ENCODE data around the gene ARTN.

The ARTN gene

DNA sequence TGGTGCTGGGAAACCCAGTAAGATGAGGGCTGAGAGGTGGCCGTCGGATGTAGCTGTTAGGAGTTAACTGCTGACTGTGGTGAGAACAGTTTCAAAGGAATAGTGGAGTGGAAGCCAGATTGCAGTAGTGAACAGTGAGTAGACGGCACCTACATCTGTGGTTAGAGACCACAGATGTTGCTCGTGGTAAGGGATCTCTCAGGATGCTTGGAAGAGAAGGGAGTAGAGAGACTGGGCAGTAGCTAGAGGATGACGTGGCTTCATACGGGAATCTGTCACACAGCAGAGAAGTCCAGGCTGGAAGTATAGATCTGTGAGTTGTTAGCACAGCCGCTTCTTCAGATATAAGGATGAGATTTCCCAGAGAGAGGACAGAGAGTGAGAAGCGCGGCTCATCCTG is 7.8 kb upstream of the ARTN start:
- no peak for DNase-seq

- DNase-seq = no peak
These were observed 3.2 kb upstream of the ARTN start for GRCh38 chr1:43930168-43930948.

- no peak for DNase-seq
These were observed 2.7 kb upstream of the ARTN start for GRCh38 chr1:43930949-43931275.

- no peak for DNase-seq
These were observed 1.6 kb upstream of the ARTN start for GRCh38 chr1:43931711-43932660.

- DNase-seq = peak; percentile 62
These were observed 715 bp upstream of the ARTN start for GRCh38 chr1:43932786-43933385.

DNA sequence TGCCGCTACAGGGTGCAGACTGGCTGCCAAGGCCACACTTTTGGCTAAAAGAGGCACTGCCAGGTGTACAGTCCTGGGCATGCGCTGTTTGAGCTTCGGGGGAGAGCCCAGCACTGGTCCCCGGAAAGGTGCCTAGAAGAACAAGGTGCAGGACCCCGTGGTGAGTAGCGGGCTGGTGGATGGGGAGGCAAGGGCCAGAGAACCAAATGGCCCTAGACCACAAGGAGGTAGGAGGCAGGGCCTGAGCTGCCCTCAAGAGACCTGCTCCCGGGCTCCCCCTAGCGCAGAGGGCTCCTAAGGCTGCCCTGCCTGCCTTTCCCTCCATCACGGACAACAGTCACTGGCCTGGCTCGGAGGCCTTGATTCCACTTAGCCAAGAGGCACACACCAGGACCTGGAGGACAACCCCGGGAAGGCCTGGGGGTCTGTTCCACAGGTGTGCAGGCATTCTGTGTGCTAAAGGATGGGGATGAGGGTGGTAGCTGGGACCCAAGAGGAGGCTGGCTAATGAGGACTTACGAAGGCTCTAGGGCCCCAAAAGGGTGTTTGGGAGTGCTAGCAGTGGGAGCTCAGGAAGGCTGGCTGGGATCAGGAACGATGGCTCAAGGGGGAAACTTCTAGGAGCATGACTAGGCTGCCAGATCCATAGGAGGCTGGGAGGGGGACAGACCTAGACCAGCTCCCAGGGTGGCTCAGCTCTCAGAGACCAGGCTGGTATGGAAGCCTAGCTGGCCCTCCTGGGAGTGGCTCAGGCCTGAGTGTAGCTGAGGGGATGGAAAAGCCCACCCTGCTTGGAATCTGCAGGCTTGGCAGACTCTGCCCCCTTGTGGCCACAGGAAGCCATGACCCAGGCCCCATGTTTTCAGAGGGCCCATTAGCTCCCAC is 742 bp downstream of the ARTN start:
- DNase-seq = peak; percentile 66

DNA sequence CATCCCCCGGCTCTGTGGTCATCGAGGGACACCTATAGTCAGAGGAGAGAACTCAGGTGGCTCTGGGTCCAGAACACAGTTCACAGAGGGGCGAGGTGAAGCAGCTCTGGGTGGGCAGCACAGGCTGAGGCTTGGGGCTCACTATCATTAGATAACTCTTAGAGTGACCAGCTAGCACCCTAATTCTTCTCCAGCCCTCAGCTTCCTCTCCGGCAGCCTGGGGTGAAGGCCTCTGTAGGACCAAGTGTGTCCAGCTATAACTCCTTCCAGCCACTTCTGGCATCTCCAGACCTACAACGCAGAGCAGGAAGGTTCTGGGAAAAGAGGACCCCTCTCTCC is 1.4 kb downstream of the ARTN start:
- no peak for DNase-seq

GRCh38 chr1:43935711-43936427 is 2.3 kb downstream of the ARTN start:
- DNase-seq = peak; percentile 87

- DNase-seq = peak; percentile 67
These were observed 3.0 kb downstream of the ARTN start for GRCh38 chr1:43936431-43937151.

GRCh38 chr1:43937179-43937865 is 3.7 kb downstream of the ARTN start:
- no peak for DNase-seq

GRCh38 chr1:43938383-43938782 is 4.8 kb downstream of the ARTN start:
- no peak for DNase-seq

- no peak for DNase-seq
These were observed 5.4 kb downstream of the ARTN start for GRCh38 chr1:43938892-43939587.

DNA sequence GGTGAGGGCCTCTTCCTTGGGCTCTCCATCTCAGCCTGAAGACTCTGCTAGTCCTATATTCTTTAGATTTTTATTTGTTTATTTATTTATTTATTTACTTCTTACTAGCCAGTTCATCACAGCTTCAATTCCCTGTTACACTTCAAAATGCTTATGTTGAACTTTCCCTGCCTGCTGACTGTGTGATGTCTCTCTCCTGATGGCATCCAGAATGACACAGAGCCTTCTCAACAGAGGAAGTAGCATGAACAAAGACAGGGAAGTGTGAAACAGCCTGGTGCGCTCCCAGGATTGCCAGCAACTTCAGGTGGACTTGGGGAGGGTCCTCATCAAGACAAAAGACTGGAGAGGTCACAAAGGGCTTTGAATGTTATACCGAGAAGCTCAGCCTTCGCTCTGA is 8.8 kb downstream of the ARTN start:
- no peak for DNase-seq

DNA sequence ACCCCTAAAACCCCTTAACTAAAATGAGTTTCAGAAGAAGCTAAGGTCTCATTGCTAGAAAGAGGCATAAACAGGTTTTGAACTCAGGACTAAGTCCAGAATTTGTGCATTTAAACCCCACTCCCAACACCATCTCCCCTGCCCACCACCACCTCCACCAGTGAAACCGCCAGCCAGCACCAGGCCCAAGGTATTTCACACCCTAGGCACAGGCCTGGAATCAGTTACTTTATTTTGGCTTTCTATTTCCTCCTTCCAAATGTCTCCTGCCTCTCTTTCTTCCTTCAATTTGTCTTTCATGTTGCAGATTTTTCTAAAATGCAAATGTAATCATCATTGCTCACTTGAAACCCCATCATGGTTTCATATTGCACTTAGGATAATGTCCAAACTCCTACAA is 11.3 kb downstream of the ARTN start:
- no peak for DNase-seq

GRCh38 chr1:43945674-43946235 is 12.2 kb downstream of the ARTN start:
- DNase-seq = no peak

- DNase-seq = peak; percentile 97
These were observed 12.8 kb downstream of the ARTN start, which contains the start of gene IPO13 for GRCh38 chr1:43946236-43947060. Gene IPO13, plus strand, starts transcription at chr1:43946950. Its CDS starts 651 bp downstream, at chr1:43947601.

DNA sequence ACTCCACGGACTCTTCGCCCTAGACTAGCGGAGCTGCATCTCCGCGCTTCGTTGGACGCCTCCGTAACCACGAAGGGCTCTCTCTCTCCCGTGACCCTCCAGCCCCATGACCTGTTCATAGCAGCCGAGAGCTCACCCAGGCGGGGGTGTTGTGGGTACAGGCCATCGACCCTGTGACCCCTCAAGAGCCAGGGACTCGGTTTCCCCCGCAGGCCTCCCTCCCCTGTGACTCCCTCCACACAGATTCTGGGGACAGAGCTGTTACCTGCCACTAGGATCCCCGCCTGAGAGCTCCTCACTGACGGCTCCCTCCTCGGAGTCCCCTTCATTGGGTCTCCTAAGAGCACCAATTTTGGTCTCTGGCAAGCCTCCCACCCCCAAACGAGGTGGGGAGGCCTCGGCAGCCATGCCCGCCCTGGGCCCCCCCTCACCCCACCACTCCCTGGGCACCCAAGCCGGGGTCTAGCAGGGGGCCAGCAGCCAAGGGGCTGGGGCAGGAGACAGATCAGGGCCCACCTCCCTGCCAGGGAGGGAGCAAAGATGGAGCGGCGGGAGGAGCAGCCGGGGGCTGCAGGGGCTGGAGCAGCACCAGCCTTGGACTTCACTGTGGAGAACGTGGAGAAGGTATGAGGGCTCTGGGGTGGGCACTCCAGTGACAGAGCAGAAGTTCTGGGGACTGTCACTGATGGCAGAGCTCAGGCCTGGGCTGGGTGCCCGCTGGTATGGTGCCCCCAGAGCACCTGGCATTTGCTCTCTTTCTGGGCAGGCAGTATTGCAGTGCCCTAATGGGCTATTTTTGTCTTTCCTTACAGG is 13.7 kb downstream of the ARTN start:
- no peak for DNase-seq
